Naive thymus-derived CD4-positive, alpha-beta T cell (primary cell): ENCODE measurements around the gene EFR3B. TPM values are rescaled to one million over a fixed set of nuclear protein-coding genes. Genes with fewer than 3 reads are reported as not detected.
A peak's percentile ranks its signal among the peaks of the same experiment; 100 is the strongest.
"Not testable (repeated sequence)": the region's sequence is repeated elsewhere in the genome, so short reads cannot be mapped to it uniquely, and the experiment has no call there.

Source experiments
- ATAC-seq: fragments of 150-1000 bp; cut with Tn5 transposase; 2 replicates; pipeline ENCODE4 v1.10.0; 2021; ENCODE audit warnings: mild to moderate bottlenecking, moderate library complexity
- CTCF ChIA-PET: fragments of 350-600 bp; sonication (Branson Sonifier 250); formaldehyde crosslinking; loops from one replicate; lab custom pipeline; 2021; ENCODE audit warnings: antibody characterized with exemption; lab: Charles Lee
- POLR2A ChIA-PET: fragments of 350-600 bp; sonication (Branson Sonifier 250); formaldehyde crosslinking; loops from one replicate; lab custom pipeline; 2021; ENCODE audit warnings: antibody characterized with exemption, inconsistent platforms; lab: Charles Lee
- DNase-seq, 9 donors: peaks; one replicate each; pipeline versions ENCODE4 v3.0.0 to v3.0.0-alpha.2; 2020 to 2022; ENCODE audit warnings: mixed read lengths in 1 of 9
- H3K27ac ChIP-seq: one replicate; pipeline ENCODE4 v1.7.0; 2013; ENCODE audit warnings: mild to moderate bottlenecking, low read depth, low read length, moderate library complexity
- H3K27me3 ChIP-seq, 2 donors: one replicate each; pipeline ENCODE4 v1.7.0; 2013; ENCODE audit warnings: low read length in 2 of 2, mild to moderate bottlenecking in 2 of 2, moderate library complexity in 2 of 2; ENCODE audit not compliant: control insufficient read depth in 2 of 2, insufficient read depth in 2 of 2
- H3K36me3 ChIP-seq, 3 experiments: 1 replicate in 2 of 3; 2 replicates in 1 of 3; pipeline ENCODE4 v1.7.0; 2013; ENCODE audit warnings: low read length in 3 of 3, mild to moderate bottlenecking in 3 of 3, moderate library complexity in 1 of 3; ENCODE audit not compliant: insufficient read depth in 3 of 3, control insufficient read depth in 2 of 3
- H3K4me1 ChIP-seq, 2 donors: one replicate each; pipeline ENCODE4 v1.7.0; 2013; ENCODE audit warnings: low read length in 2 of 2, mild to moderate bottlenecking in 2 of 2, moderate library complexity in 1 of 2; ENCODE audit not compliant: control insufficient read depth in 2 of 2, insufficient read depth in 2 of 2
- H3K4me3 ChIP-seq: 2 replicates; pipeline ENCODE4 v1.7.0; 2013; ENCODE audit warnings: mild to moderate bottlenecking, low read length
- H3K9me3 ChIP-seq, 3 experiments: 1 replicate in 2 of 3; 2 replicates in 1 of 3; pipeline ENCODE4 v1.7.0; 2013; ENCODE audit warnings: low read length in 3 of 3; ENCODE audit not compliant: control insufficient read depth in 2 of 3
- H3K27ac Mint-ChIP-seq, 9 donors: one replicate each; pipeline ENCODE4 v1.8.0; 2020 to 2022; ENCODE audit warnings: mixed read lengths in 9 of 9, mild to moderate bottlenecking in 8 of 9, moderate library complexity in 5 of 9, inconsistent platforms in 2 of 9
- H3K27me3 Mint-ChIP-seq, 5 donors: one replicate each; pipeline ENCODE4 v1.8.0; 2021 to 2022; ENCODE audit warnings: mixed read lengths in 5 of 5, mild to moderate bottlenecking in 1 of 5
- H3K36me3 Mint-ChIP-seq, 5 donors: one replicate each; pipeline ENCODE4 v1.8.0; 2020 to 2022; ENCODE audit warnings: mixed read lengths in 5 of 5, mild to moderate bottlenecking in 3 of 5, inconsistent platforms in 1 of 5
- H3K4me1 Mint-ChIP-seq, 7 donors: one replicate each; pipeline ENCODE4 v1.8.0; 2020 to 2022; ENCODE audit warnings: mixed read lengths in 7 of 7, mild to moderate bottlenecking in 3 of 7, inconsistent platforms in 1 of 7
- H3K4me3 Mint-ChIP-seq, 10 donors: one replicate each; pipeline ENCODE4 v1.8.0; 2020 to 2022; ENCODE audit warnings: mild to moderate bottlenecking in 10 of 10, mixed read lengths in 10 of 10, moderate library complexity in 6 of 10, inconsistent platforms in 2 of 10
- H3K9me3 Mint-ChIP-seq, 11 donors: one replicate each; pipeline ENCODE4 v1.8.0; 2020 to 2022; ENCODE audit warnings: mixed read lengths in 11 of 11, mild to moderate bottlenecking in 4 of 11, inconsistent platforms in 1 of 11, moderate library complexity in 1 of 11
- intact Hi-C, 2 donors: fragments of 100-400 bp; cut with micrococcal nuclease; formaldehyde crosslinking; loops; one replicate each; pipeline ENCODE4 v1.15.1; 2023
- polyA plus RNA-seq, 2 donors: library from polyadenylated mRNA; unstranded; fragments of 300-500 nt; fragmentation: Illumina TruSeq; gene quantifications; one replicate each; pipeline ENCODE4 v1.2.3, GENCODE V29; 2021
- total RNA-seq, 6 experiments: library from RNA in 5 of 6; stranded (reverse) in 5 of 6; gene quantifications; 1 replicate in 5 of 6; 2 replicates in 1 of 6; pipeline ENCODE4 v1.2.3 and lab custom pipeline; 2021 to 2026

The EFR3B gene
- total and polyA plus RNA-seq, 7 experiments from 2014 or later: 0.05 to 0.10 (median 0.08) TPM; not detected in 3

- Mint-ChIP-seq H3K27me3 (peaks cover 0 to 11% (median 4%) of the 10 kb centered on the region in 5 donors), H3K4me1 (no peaks in the 10 kb centered on the region), H3K27ac (no peak overlapping the region), H3K9me3 (no peaks in the 10 kb centered on the region), H3K4me3 (no peak overlapping the region), H3K36me3 (peaks cover 0 to 26% (median 3%) of the 10 kb centered on the region in 5 donors)
- intact Hi-C loops: no loop called here
- Histone ChIP-seq H3K27me3 (no peaks in the 10 kb centered on the region), H3K4me1 (no peaks in the 10 kb centered on the region), H3K4me3 (no peak overlapping the region), H3K36me3 (no peaks in the 10 kb centered on the region), H3K27ac (no peak overlapping the region), H3K9me3 (no peaks in the 10 kb centered on the region)
- ChIA-PET POLR2A (interaction anchor here (0.6 kb wide), 1 partner anchor 252 kb away, joined by 3 read pairs; no protein-coding TSS in a partner anchor), CTCF (interaction anchor here (0.5 kb wide), 1 partner anchor 61 kb away, joined by 3 read pairs; no protein-coding TSS in a partner anchor)
- no peak for ATAC-seq
- DNase-seq: no peak
Observed at GRCh38 chr2:25000503-25001324, 41.2 kb upstream of the EFR3B start.

- POLR2A ChIA-PET: interaction anchor here (0.6 kb wide), 1 partner anchor 251 kb away, joined by 3 read pairs; no protein-coding TSS in a partner anchor
- intact Hi-C loops: no loop called here
- CTCF ChIA-PET: no interaction called here
Observed at GRCh38 chr2:25001325-25001637, 40.6 kb upstream of the EFR3B start.

GRCh38 chr2:25002066-25002465 is 39.8 kb upstream of the EFR3B start:
- no peaks in the 10 kb centered on the region for H3K4me1 Mint-ChIP-seq
- peaks cover 0 to 7% (median 4%) of the 10 kb centered on the region in 5 donors for H3K27me3 Mint-ChIP-seq
- ATAC-seq (no peak), DNase-seq (no peak)
- intact Hi-C loops: no loop called here
- peaks cover 0 to 23% (median 4%) of the 10 kb centered on the region in 5 donors for H3K36me3 Mint-ChIP-seq
- ChIA-PET POLR2A (no interaction called here), CTCF (no interaction called here)
- Histone ChIP-seq H3K27ac (no peak overlapping the region), H3K4me1 (no peaks in the 10 kb centered on the region), H3K36me3 (no peaks in the 10 kb centered on the region), H3K4me3 (no peak overlapping the region), H3K27me3 (no peaks in the 10 kb centered on the region), H3K9me3 (no peaks in the 10 kb centered on the region)
- H3K9me3 Mint-ChIP-seq: no peaks in the 10 kb centered on the region
- H3K4me3 Mint-ChIP-seq: no peak overlapping the region
- peak overlapping the region in 1 of 9 donors; percentile 24 for H3K27ac Mint-ChIP-seq

More at GRCh38 chr2:25001325-25001637, 40.6 kb upstream of the EFR3B start:
- Mint-ChIP-seq H3K9me3 (no peaks in the 10 kb centered on the region), H3K27me3 (peaks cover 0 to 7% (median 4%) of the 10 kb centered on the region in 5 donors), H3K27ac (no peak overlapping the region), H3K4me1 (no peaks in the 10 kb centered on the region), H3K4me3 (no peak overlapping the region), H3K36me3 (peaks cover 0 to 26% (median 4%) of the 10 kb centered on the region in 5 donors)
- H3K36me3 ChIP-seq: no peaks in the 10 kb centered on the region
- H3K4me3 ChIP-seq: no peak overlapping the region
- no peaks in the 10 kb centered on the region for H3K27me3 ChIP-seq
- H3K9me3 ChIP-seq: no peaks in the 10 kb centered on the region
- no peaks in the 10 kb centered on the region for H3K4me1 ChIP-seq
- DNase-seq: no peak
- no peak overlapping the region for H3K27ac ChIP-seq
- no peak for ATAC-seq

- intact Hi-C loops: no loop called here
- CTCF ChIA-PET: interaction anchor here (0.7 to 1.0 kb wide), 2 partner anchors 118 to 1307 kb away, joined by 3 to 4 read pairs; no protein-coding TSS in a partner anchor
Observed at GRCh38 chr2:25009954-25010353, 31.9 kb upstream of the EFR3B start.

GRCh38 chr2:25011342-25011741 is 30.5 kb upstream of the EFR3B start:
- H3K4me1 ChIP-seq, POLR2A ChIA-PET, H3K36me3 Mint-ChIP-seq, H3K9me3 ChIP-seq, H3K4me1 Mint-ChIP-seq, H3K27ac ChIP-seq, H3K4me3 Mint-ChIP-seq, ATAC-seq, H3K27me3 ChIP-seq, CTCF ChIA-PET, H3K27me3 Mint-ChIP-seq, H3K36me3 ChIP-seq, H3K27ac Mint-ChIP-seq, H3K9me3 Mint-ChIP-seq, H3K4me3 ChIP-seq, intact Hi-C loops, DNase-seq: not testable (repeated sequence)

More at GRCh38 chr2:25009954-25010353, 31.9 kb upstream of the EFR3B start:
- no peak overlapping the region for H3K4me3 ChIP-seq
- Mint-ChIP-seq H3K9me3 (no peaks in the 10 kb centered on the region), H3K27ac (no peak overlapping the region), H3K27me3 (peaks cover 0 to 4% (median 0%) of the 10 kb centered on the region in 5 donors), H3K4me3 (no peak overlapping the region), H3K36me3 (peaks cover 0 to 14% (median 0%) of the 10 kb centered on the region in 5 donors), H3K4me1 (peaks cover 0 to 3% (median 0%) of the 10 kb centered on the region in 7 donors)
- ATAC-seq (no peak), DNase-seq (no peak)
- no peaks in the 10 kb centered on the region for H3K27me3 ChIP-seq
- H3K9me3 ChIP-seq: no peaks in the 10 kb centered on the region
- POLR2A ChIA-PET: no interaction called here
- H3K27ac ChIP-seq: no peak overlapping the region
- no peaks in the 10 kb centered on the region for H3K4me1 ChIP-seq
- no peaks in the 10 kb centered on the region for H3K36me3 ChIP-seq

- Histone ChIP-seq H3K27ac (no peak overlapping the region), H3K9me3 (no peaks in the 10 kb centered on the region), H3K36me3 (no peaks in the 10 kb centered on the region), H3K4me3 (no peak overlapping the region), H3K27me3 (no peaks in the 10 kb centered on the region), H3K4me1 (no peaks in the 10 kb centered on the region)
- DNase-seq: no peak
- ChIA-PET CTCF (no interaction called here), POLR2A (interaction anchor here (0.7 kb wide), 1 partner anchor 30 kb away, joined by 6 read pairs; no protein-coding TSS in a partner anchor)
- ATAC-seq: no peak
- H3K9me3 Mint-ChIP-seq: no peaks in the 10 kb centered on the region
- intact Hi-C loops: no loop called here
- no peak overlapping the region for H3K27ac Mint-ChIP-seq
- H3K4me1 Mint-ChIP-seq: peaks cover 0 to 3% (median 0%) of the 10 kb centered on the region in 7 donors
- peaks cover 0 to 6% (median 0%) of the 10 kb centered on the region in 5 donors for H3K36me3 Mint-ChIP-seq
- no peaks in the 10 kb centered on the region for H3K27me3 Mint-ChIP-seq
- H3K4me3 Mint-ChIP-seq: no peak overlapping the region
Observed at GRCh38 chr2:25014631-25015030, 27.2 kb upstream of the EFR3B start.
